Measurements from ENCODE around the gene MOB1A.

GRCh38 chr2:74174909-74175308, 3.8 kb downstream of the MOB1A start:
- TF ChIP-seq MTERF4 (CRISPR knock-in tag; IDR thresholded peaks at IDR 0.05) = no peak
- TF ChIP-seq, protein P1, sequence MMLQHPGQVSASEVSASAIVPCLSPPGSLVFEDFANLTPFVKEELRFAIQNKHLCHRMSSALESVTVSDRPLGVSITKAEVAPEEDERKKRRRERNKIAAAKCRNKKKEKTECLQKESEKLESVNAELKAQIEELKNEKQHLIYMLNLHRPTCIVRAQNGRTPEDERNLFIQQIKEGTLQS (CRISPR knock-in tag; IDR thresholded peaks at IDR 0.05) = no peak
- no peak for TF ChIP-seq HMGA1 (CRISPR knock-in tag; conservative IDR thresholded peaks at IDR 0.05)
- no peak for TF ChIP-seq RAD21 (CRISPR knock-in tag; IDR thresholded peaks at IDR 0.05)
- TF ChIP-seq KDM5B (CRISPR knock-in tag; IDR thresholded peaks at IDR 0.05; ENCODE audit: borderline replicate concordance) = no peak
- no peak for TF ChIP-seq EP300 (IDR thresholded peaks at IDR 0.05; ENCODE audit: low read depth in 2 of 2, low read length in 2 of 2)
- no peak for TF ChIP-seq EP300 (CRISPR knock-in tag; IDR thresholded peaks at IDR 0.05; ENCODE audit: borderline replicate concordance)
- TF ChIP-seq, protein P2, sequence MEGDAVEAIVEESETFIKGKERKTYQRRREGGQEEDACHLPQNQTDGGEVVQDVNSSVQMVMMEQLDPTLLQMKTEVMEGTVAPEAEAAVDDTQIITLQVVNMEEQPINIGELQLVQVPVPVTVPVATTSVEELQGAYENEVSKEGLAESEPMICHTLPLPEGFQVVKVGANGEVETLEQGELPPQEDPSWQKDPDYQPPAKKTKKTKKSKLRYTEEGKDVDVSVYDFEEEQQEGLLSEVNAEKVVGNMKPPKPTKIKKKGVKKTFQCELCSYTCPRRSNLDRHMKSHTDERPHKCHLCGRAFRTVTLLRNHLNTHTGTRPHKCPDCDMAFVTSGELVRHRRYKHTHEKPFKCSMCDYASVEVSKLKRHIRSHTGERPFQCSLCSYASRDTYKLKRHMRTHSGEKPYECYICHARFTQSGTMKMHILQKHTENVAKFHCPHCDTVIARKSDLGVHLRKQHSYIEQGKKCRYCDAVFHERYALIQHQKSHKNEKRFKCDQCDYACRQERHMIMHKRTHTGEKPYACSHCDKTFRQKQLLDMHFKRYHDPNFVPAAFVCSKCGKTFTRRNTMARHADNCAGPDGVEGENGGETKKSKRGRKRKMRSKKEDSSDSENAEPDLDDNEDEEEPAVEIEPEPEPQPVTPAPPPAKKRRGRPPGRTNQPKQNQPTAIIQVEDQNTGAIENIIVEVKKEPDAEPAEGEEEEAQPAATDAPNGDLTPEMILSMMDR (CRISPR knock-in tag; IDR thresholded peaks at IDR 0.05) = no peak
- no peak for TF ChIP-seq STAT6 (CRISPR knock-in tag; IDR thresholded peaks at IDR 0.05; ENCODE audit: borderline replicate concordance)
- no peak for TF ChIP-seq ZNF75D (CRISPR knock-in tag; IDR thresholded peaks at IDR 0.05; ENCODE audit: borderline replicate concordance)
